ENCODE results near the gene BMP7.
"Not testable (repeated sequence)": the region's sequence is repeated elsewhere in the genome, so short reads cannot be mapped to it uniquely, and the experiment has no call there.

Gene BMP7

GRCh38 chr20:57267158-57267821 is 849 bp upstream of the BMP7 start:
- Histone ChIP-seq H3K4ac (ENCODE audit: low read length) (no peak overlapping the region), H3K27me3 (ENCODE audit: control insufficient read depth in 3 of 3, insufficient read depth in 3 of 3, low read depth in 1 of 3, low read length in 3 of 3) (peaks cover 0 to 22% (median 0%) of the 10 kb centered on the region in 3 experiments), H3K4me2 (ENCODE audit: insufficient read depth, low read length, poor library complexity, severe bottlenecking) (peak overlapping the region; percentile 98), H3K79me1 (ENCODE audit: low read depth, low read length) (no peaks in the 10 kb centered on the region), H3K27ac (replicated peaks; ENCODE audit: low read length) (no peak overlapping the region), H3K23ac (ENCODE audit: low read depth, low read length, poor library complexity) (no peak overlapping the region), H3K14ac (ENCODE audit: low read length) (no peak overlapping the region), H3K18ac (ENCODE audit: low read length) (peak overlapping the region; percentile 99), H2AFZ (ENCODE audit: low read length) (peak overlapping the region; percentile 91), H3K9ac (ENCODE audit: low read depth, low read length, poor library complexity) (peak overlapping the region; percentile 75), H3K4me3 (ENCODE audit: low read length in 2 of 2) (peak overlapping the region; percentile 94 to 97), H2BK12ac (ENCODE audit: low read length) (no peak overlapping the region), H4K91ac (ENCODE audit: low read depth, low read length, poor library complexity) (no peak overlapping the region), H3K4me1 (ENCODE audit: control insufficient read depth in 2 of 2, insufficient read depth in 1 of 2, low read depth in 1 of 2, low read length in 2 of 2) (peaks cover 27 to 29% of the 10 kb centered on the region in 2 donors), H3K9me3 (replicated peaks in 1 of 2; ENCODE audit: control insufficient read depth in 2 of 2, insufficient read depth in 1 of 2, low read depth in 1 of 2, low read length in 2 of 2) (peaks cover 0 to 2% of the 10 kb centered on the region in 2 donors), H3K36me3 (replicated peaks in 1 of 2; ENCODE audit: control insufficient read depth in 2 of 2, insufficient read depth in 2 of 2, low read length in 2 of 2) (no peaks in the 10 kb centered on the region), H2BK120ac (ENCODE audit: low read depth, low read length) (no peak overlapping the region), H2BK15ac (ENCODE audit: low read length) (peak overlapping the region; percentile 53), H2AK5ac (ENCODE audit: low read depth, low read length) (peak overlapping the region; percentile 32), H4K8ac (ENCODE audit: low read depth, low read length) (no peak overlapping the region), H2BK5ac (ENCODE audit: low read length) (peak overlapping the region; percentile 84)
- no peak for DNase-seq (ENCODE audit: low spot score)
- WGBS, 2 donors (ENCODE audit: extremely low coverage in 2 of 2, insufficient read length in 2 of 2, insufficient replicate concordance in 1 of 2): no CpG with 5 or more reads among the region's 24 CpGs

- DNase-seq (ENCODE audit: low spot score): no peak
- Histone ChIP-seq H3K4me1 (ENCODE audit: control insufficient read depth in 2 of 2, insufficient read depth in 1 of 2, low read depth in 1 of 2, low read length in 2 of 2) (peaks cover 38 to 42% of the 10 kb centered on the region in 2 donors), H3K27ac (replicated peaks; ENCODE audit: low read length) (no peak overlapping the region), H3K4ac (ENCODE audit: low read length) (peak overlapping the region; percentile 72), H3K4me2 (ENCODE audit: insufficient read depth, low read length, poor library complexity, severe bottlenecking) (peak overlapping the region; percentile 98), H3K27me3 (ENCODE audit: control insufficient read depth in 3 of 3, insufficient read depth in 3 of 3, low read depth in 1 of 3, low read length in 3 of 3) (peaks cover 0 to 22% (median 0%) of the 10 kb centered on the region in 3 experiments), H2BK12ac (ENCODE audit: low read length) (peak overlapping the region; percentile 86), H2AK5ac (ENCODE audit: low read depth, low read length) (peak overlapping the region; percentile 67), H3K23ac (ENCODE audit: low read depth, low read length, poor library complexity) (peak overlapping the region; percentile 82), H2BK15ac (ENCODE audit: low read length) (peak overlapping the region; percentile 97), H2BK5ac (ENCODE audit: low read length) (peak overlapping the region; percentile 84), H2AFZ (ENCODE audit: low read length) (peak overlapping the region; percentile 91), H4K91ac (ENCODE audit: low read depth, low read length, poor library complexity) (peak overlapping the region; percentile 44), H3K18ac (ENCODE audit: low read length) (peak overlapping the region; percentile 99), H3K4me3 (ENCODE audit: low read length in 2 of 2) (peak overlapping the region; percentile 94 to 97), H2BK120ac (ENCODE audit: low read depth, low read length) (peak overlapping the region; percentile 58), H3K36me3 (replicated peaks in 1 of 2; ENCODE audit: control insufficient read depth in 2 of 2, insufficient read depth in 2 of 2, low read length in 2 of 2) (peaks cover 0 to 3% of the 10 kb centered on the region in 2 donors), H3K9ac (ENCODE audit: low read depth, low read length, poor library complexity) (peak overlapping the region; percentile 95), H3K9me3 (replicated peaks in 1 of 2; ENCODE audit: control insufficient read depth in 2 of 2, insufficient read depth in 1 of 2, low read depth in 1 of 2, low read length in 2 of 2) (peaks cover 0 to 2% of the 10 kb centered on the region in 2 donors), H3K79me1 (ENCODE audit: low read depth, low read length) (no peaks in the 10 kb centered on the region), H3K14ac (ENCODE audit: low read length) (peak overlapping the region; percentile 85), H4K8ac (ENCODE audit: low read depth, low read length) (no peak overlapping the region)
- no CpG with 5 or more reads among the region's 39 CpGs for WGBS, 2 donors (ENCODE audit: extremely low coverage in 2 of 2, insufficient read length in 2 of 2, insufficient replicate concordance in 1 of 2)
Observed at GRCh38 chr20:57265997-57266290, 497 bp downstream of the BMP7 start.

- peak overlapping the region; percentile 72 for H3K4ac ChIP-seq (ENCODE audit: low read length)
- peaks cover 0 to 6% of the 10 kb centered on the region in 2 donors for H3K36me3 ChIP-seq (replicated peaks in 1 of 2; ENCODE audit: control insufficient read depth in 2 of 2, insufficient read depth in 2 of 2, low read length in 2 of 2)
- peak overlapping the region; percentile 86 for H2BK12ac ChIP-seq (ENCODE audit: low read length)
- peaks cover 0 to 2% of the 10 kb centered on the region in 2 donors for H3K9me3 ChIP-seq (replicated peaks in 1 of 2; ENCODE audit: control insufficient read depth in 2 of 2, insufficient read depth in 1 of 2, low read depth in 1 of 2, low read length in 2 of 2)
- H2BK5ac ChIP-seq (ENCODE audit: low read length): peak overlapping the region; percentile 84
- peak overlapping the region; percentile 85 for H3K14ac ChIP-seq (ENCODE audit: low read length)
- H3K27ac ChIP-seq (replicated peaks; ENCODE audit: low read length): no peak overlapping the region
- H2BK15ac ChIP-seq (ENCODE audit: low read length): peak overlapping the region; percentile 97
- H3K27me3 ChIP-seq (ENCODE audit: control insufficient read depth in 3 of 3, insufficient read depth in 3 of 3, low read depth in 1 of 3, low read length in 3 of 3): peaks cover 0 to 22% (median 0%) of the 10 kb centered on the region in 3 experiments
- peak overlapping the region; percentile 88 for H4K8ac ChIP-seq (ENCODE audit: low read depth, low read length)
- H4K91ac ChIP-seq (ENCODE audit: low read depth, low read length, poor library complexity): peak overlapping the region; percentile 44
- no peak for DNase-seq (ENCODE audit: low spot score)
- peak overlapping the region; percentile 82 for H2AK5ac ChIP-seq (ENCODE audit: low read depth, low read length)
- H3K79me1 ChIP-seq (ENCODE audit: low read depth, low read length): no peaks in the 10 kb centered on the region
- H2AFZ ChIP-seq (ENCODE audit: low read length): peak overlapping the region; percentile 91
- peak overlapping the region; percentile 95 for H3K9ac ChIP-seq (ENCODE audit: low read depth, low read length, poor library complexity)
- H3K4me3 ChIP-seq (ENCODE audit: low read length in 2 of 2): peak overlapping the region; percentile 94 to 97
- peaks cover 39 to 42% of the 10 kb centered on the region in 2 donors for H3K4me1 ChIP-seq (ENCODE audit: control insufficient read depth in 2 of 2, insufficient read depth in 1 of 2, low read depth in 1 of 2, low read length in 2 of 2)
- no peak overlapping the region for H2BK120ac ChIP-seq (ENCODE audit: low read depth, low read length)
- WGBS, 2 donors (ENCODE audit: extremely low coverage in 2 of 2, insufficient read length in 2 of 2, insufficient replicate concordance in 1 of 2): no CpG with 5 or more reads among the region's 53 CpGs
- H3K4me2 ChIP-seq (ENCODE audit: insufficient read depth, low read length, poor library complexity, severe bottlenecking): peak overlapping the region; percentile 98
- H3K18ac ChIP-seq (ENCODE audit: low read length): peak overlapping the region; percentile 99
- H3K23ac ChIP-seq (ENCODE audit: low read depth, low read length, poor library complexity): peak overlapping the region; percentile 82
Observed at GRCh38 chr20:57265336-57265996, 975 bp downstream of the BMP7 start.

- no CpG with 5 or more reads among the region's 29 CpGs for WGBS, 2 donors (ENCODE audit: extremely low coverage in 2 of 2, insufficient read length in 2 of 2, insufficient replicate concordance in 1 of 2)
- not testable (repeated sequence) for H2BK120ac ChIP-seq (ENCODE audit: low read depth, low read length); H4K91ac ChIP-seq (ENCODE audit: low read depth, low read length, poor library complexity); H4K8ac ChIP-seq (ENCODE audit: low read depth, low read length); H3K36me3 ChIP-seq (replicated peaks in 1 of 2; ENCODE audit: control insufficient read depth in 2 of 2, insufficient read depth in 2 of 2, low read length in 2 of 2); H3K4ac ChIP-seq (ENCODE audit: low read length); H3K9me3 ChIP-seq (replicated peaks in 1 of 2; ENCODE audit: control insufficient read depth in 2 of 2, insufficient read depth in 1 of 2, low read depth in 1 of 2, low read length in 2 of 2); H2BK12ac ChIP-seq (ENCODE audit: low read length); H3K79me1 ChIP-seq (ENCODE audit: low read depth, low read length); H3K27ac ChIP-seq (replicated peaks; ENCODE audit: low read length); DNase-seq (ENCODE audit: low spot score)
- peak overlapping the region; percentile 99 for H3K18ac ChIP-seq (ENCODE audit: low read length)
- peak overlapping the region; percentile 94 to 97 for H3K4me3 ChIP-seq (ENCODE audit: low read length in 2 of 2)
- peak overlapping the region; percentile 97 for H2BK15ac ChIP-seq (ENCODE audit: low read length)
- peak overlapping the region; percentile 91 for H2AFZ ChIP-seq (ENCODE audit: low read length)
- H3K4me1 ChIP-seq (ENCODE audit: control insufficient read depth in 2 of 2, insufficient read depth in 1 of 2, low read depth in 1 of 2, low read length in 2 of 2): peaks cover 38 to 47% of the 10 kb centered on the region in 2 donors
- H2BK5ac ChIP-seq (ENCODE audit: low read length): peak overlapping the region; percentile 84
- H3K14ac ChIP-seq (ENCODE audit: low read length): peak overlapping the region; percentile 85
- peak overlapping the region; percentile 95 for H3K9ac ChIP-seq (ENCODE audit: low read depth, low read length, poor library complexity)
- H3K23ac ChIP-seq (ENCODE audit: low read depth, low read length, poor library complexity): peak overlapping the region; percentile 82
- peak overlapping the region; percentile 98 for H3K4me2 ChIP-seq (ENCODE audit: insufficient read depth, low read length, poor library complexity, severe bottlenecking)
- peaks cover 0 to 22% (median 0%) of the 10 kb centered on the region in 3 experiments for H3K27me3 ChIP-seq (ENCODE audit: control insufficient read depth in 3 of 3, insufficient read depth in 3 of 3, low read depth in 1 of 3, low read length in 3 of 3)
- peak overlapping the region; percentile 82 for H2AK5ac ChIP-seq (ENCODE audit: low read depth, low read length)
Observed at GRCh38 chr20:57264908-57265335, 1.5 kb downstream of the BMP7 start.

Data from neuronal stem cell (in vitro differentiated cells).